GM12892 (cell line): ENCODE results near the gene TDG.
A peak's percentile ranks its signal among the peaks of the same experiment; 100 is the strongest.

Experiments
- POLR2A ChIP-seq: IDR thresholded peaks from 2 replicates; pipeline ENCODE4 v1.6.1; 2011; ENCODE audit warnings: low read depth, low read length, control low read depth
- POLR2AphosphoS5 ChIP-seq: IDR thresholded peaks from 2 replicates; pipeline ENCODE4 v1.6.1; 2011; ENCODE audit warnings: low read depth, low read length, control low read depth
- TAF1 ChIP-seq: IDR thresholded peaks from 2 replicates; pipeline ENCODE4 v1.6.1; 2011; ENCODE audit warnings: low read depth, mild to moderate bottlenecking, control low read depth, low read length, borderline replicate concordance

DNA sequence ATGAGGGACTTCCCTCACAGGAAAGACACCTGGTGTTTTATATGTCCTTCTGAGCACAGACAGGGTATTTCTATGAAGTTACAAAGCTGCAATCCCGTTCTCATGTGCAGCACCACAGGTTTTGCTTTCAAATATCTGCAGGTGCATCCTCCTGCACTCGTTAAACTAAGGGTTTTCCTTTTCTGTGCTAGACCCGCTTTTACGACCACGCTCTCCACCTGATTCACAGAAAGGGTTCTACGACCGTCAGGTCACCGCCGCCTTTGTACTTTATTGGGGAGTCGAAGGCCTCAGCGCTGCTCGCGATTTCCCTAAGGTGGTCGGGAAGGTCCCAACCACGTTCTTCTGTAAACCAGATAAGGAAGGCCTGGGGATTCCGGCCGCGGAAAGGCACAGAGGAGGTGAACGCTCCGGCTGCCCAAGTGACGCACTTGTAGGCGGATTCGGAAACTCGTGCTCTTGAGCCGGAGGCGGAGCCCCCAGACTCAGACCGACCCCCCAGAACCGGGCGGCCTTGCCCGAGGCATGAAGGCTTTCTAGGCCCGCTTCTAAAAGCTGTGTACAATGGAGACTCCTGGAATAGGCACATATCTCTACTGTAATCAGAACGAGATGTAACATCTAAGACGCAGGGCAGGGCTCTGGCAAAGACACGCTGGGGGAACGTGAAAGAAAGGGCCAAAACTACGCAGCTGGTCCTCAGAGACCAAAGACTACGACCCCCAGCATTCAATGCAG is 36.5 kb upstream of the TDG start:
- peak; percentile 15; the same call in 1 of the 2 replicates for TF ChIP-seq TAF1
- peak; percentile 80 for TF ChIP-seq POLR2AphosphoS5
- peak; percentile 61 for TF ChIP-seq POLR2A
